NCI-H1048 (cell line): ENCODE data around the gene NBEA.

Source experiments
- DNase-seq: peaks from one replicate; lab custom pipeline; 2025; lab: John Stamatoyannopoulos, UW

The NBEA gene

DNA sequence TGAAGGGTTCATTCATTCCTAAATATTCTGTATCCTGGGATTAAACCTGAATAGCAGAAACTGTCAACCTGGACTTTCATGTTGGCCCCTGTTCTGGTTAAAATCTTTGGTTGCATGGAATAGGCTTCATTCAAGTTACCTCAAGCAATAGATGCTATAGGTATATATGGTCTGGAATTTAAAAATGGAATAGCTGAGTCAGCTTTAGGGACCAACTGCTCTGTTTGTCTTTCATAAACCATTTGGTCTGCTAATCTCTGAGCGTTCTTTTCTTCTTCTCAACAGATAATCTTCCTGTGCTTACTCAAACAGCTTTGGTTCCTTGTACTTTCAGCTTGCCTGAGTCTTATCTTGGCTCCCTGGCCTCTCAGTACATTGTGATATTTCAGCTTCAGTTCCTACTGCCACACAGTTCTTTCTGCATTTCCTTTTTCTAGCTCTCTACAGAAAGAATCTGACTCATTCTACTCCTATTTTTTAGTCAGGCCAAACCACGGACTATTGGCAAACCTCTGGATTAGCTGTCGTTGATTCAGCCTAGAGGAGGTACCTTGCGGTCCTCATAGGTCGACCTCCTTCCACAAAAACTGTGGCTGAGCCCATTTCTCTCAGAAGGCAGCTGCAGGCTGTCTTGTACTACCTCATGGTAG is 570.3 kb downstream of the NBEA start:
- no peak for DNase-seq

GRCh38 chr13:35514061-35514477 is 572.0 kb downstream of the NBEA start:
- peak; percentile 6 for DNase-seq

- no peak for DNase-seq
These were observed 572.9 kb downstream of the NBEA start for GRCh38 chr13:35514801-35515502.

DNA sequence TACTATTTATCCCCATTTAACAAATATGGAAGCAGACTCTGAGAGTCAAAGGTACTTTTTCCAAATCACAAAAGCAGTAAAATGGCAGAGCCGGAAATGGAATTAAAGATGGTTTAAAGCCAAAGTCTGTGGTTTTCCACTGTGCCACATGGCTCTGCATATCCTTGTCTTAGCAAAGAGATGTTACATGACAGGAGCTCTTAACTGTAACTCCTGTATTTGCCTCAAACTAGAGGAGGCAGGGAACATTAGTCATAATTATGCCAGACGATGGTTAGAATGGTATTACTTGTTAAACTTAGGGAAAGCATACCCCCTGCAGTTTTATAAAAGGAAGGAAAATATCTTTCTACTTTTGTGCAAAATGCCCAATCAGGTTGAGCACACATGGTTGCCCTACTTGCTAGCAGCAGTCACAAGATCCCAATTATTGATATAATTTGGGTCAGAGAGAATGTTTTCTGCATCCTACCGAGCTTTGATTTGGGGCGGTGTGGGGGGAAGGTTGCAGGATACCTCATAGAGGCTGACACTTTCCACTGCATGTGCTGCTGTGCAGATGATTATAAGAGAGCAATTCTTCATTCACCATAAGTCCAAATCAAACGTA is 576.4 kb downstream of the NBEA start:
- DNase-seq, result no peak

DNA sequence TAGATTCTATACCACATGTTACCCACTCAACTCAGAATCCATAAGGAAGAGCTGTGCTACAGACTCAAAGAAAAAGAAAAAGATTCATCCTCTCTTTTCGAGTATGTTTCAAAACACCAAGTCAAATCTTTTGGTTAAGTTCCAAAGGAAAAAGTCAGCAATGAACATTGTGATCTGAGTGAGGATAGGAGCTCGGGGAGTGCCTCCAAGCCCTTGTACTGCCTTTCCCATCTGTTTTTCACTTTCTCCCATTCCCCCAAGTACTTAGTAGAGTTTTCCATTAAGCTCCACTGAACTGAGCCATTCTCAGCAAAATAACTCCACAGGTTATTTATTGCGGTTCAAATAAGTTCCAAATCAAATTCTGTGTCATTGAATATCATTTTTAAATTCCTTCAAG is 582.1 kb downstream of the NBEA start:
- DNase-seq, result no peak

DNA sequence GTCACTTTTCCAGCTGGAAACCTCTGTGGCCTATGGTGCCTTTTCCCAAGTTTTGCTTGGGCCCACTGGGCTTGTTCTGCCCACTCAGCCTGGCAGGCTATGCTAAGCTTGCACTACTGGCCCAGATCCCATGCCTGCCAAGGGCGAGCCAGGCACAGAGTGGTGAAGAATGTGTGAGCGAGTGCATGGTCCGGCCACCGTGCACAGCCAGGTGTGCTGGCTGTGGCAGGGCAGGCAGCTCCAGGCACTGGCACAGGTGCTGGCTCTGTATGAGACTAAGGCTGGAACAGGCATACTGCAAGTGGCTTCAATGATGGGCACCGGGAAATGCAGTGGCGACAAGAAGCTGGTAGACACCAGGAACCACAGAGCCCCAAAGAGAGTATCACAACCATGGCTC is 584.5 kb downstream of the NBEA start:
- DNase-seq, result no peak

DNA sequence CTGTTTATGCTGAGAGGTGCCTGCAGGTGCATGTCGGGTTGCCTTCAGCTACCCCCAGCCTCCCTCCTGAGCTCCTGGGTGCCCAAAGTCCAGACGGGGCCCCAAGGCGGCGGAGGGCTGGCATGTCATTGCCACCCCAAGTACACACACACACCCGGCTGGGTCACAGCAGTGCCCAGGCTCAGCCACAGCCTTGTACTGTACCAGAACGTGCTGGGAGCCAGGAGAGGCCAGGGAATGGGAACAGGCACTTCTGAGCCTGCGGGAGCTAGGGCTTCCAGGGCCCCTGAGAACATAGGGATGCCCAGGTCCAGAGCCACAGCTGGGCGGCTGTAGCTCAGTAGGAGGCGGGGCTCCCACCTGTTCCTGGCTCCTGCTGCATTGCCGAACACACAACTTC is 585.4 kb downstream of the NBEA start:
- DNase-seq, result no peak

DNA sequence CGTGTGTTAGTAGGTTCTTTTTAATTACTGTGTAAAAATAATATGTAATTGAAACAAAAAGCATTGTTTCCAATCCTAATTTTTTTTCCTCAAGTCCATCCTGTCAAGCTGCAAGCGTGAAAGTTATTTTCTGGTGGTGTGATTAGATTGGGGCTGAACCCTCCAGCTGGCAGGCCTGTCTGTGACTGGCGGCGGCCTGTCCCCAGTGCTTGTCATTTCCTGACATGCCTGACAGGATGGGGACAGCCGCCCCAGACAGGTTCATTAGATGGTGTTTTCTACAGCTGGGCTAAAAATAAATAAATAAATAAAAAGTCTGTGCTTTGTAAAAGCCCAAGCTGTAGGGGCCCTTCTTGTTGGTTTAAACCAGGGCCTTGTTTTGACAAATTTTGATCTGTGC is 588.1 kb downstream of the NBEA start:
- no peak for DNase-seq

- no peak for DNase-seq
These were observed 588.5 kb downstream of the NBEA start for GRCh38 chr13:35530581-35530980.

- DNase-seq, result no peak
These were observed 589.5 kb downstream of the NBEA start for GRCh38 chr13:35531526-35531925.

GRCh38 chr13:35534343-35534742 is 592.3 kb downstream of the NBEA start:
- no peak for DNase-seq

DNA sequence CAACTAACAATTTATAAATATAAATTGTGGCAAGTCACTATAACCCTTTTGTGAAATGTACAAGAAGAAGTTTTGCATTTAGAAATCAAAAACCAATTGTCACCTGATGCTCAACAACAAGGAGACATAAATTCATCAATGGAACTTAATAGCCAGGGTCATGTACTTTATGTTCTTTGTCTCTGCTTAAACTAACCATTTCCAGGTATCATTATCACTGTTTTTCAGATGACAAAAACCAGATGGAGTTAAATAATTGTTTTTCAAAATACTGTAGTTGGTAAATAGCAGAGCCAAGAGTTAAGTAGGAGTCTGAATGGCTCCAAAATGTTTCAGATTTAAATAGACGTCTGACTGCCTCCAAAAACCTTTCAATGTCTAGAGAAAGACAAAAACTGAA is 606.7 kb downstream of the NBEA start:
- DNase-seq, result no peak

- no peak for DNase-seq
These were observed 607.4 kb downstream of the NBEA start for GRCh38 chr13:35549481-35549880.

DNA sequence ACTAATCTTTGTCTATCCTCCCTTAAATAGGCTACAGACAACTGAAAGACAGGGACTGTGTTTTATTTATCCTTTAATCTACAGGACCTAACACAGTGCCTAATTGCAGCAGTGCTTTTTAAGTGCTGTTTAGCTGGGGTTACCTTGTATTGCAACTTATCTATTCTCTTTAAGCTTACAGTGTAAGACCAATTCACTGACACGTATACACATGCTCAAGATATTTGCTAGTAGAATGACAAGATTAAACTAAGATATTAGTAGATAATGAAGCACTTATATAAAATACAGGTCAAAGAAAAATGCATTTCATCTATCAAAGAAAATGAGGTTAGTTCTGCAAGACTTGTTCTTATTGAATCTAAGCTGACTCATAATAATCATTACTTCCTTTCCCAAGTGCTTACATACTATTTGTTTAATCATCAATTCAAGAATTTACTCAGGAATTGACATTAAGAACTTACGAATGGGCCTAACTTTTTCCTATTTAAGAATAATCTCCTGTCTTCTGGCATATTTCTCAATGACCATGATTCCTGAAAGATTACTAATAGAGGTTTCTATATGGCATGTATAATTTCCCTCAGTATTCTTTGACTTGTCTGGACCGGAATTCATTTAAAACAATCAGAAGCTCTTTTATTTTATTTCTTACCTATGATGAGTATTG is 610.2 kb downstream of the NBEA start:
- DNase-seq, result no peak

DNA sequence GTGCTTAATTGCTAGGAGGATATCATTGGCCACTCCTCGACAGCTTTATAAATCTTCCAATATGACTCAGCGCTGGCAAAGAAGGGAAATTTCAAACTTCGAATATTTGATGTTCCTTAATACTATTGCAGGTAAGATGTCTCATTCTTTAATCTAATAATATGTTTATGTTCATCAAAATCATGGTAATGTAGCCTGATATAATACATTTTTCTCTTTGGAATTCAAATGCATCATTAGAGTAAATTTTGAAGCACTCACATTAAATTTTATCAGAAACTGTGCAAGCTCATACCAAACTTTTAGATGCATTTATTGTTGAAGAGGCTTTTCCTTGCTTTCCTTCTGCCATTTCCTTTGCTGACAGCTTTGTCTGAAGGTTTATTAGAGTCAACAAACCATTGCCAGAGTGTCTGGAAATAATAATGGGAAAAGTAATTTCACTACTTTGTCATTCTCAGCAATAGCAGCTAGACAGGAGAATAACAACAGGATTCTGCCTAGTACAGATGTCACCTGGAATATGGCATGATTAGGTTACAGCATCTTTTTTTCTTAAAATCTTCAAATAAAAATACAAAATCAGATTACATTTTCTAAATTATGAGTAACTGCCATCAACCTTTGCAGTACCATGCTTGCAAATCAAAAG is 613.0 kb downstream of the NBEA start:
- no peak for DNase-seq

DNA sequence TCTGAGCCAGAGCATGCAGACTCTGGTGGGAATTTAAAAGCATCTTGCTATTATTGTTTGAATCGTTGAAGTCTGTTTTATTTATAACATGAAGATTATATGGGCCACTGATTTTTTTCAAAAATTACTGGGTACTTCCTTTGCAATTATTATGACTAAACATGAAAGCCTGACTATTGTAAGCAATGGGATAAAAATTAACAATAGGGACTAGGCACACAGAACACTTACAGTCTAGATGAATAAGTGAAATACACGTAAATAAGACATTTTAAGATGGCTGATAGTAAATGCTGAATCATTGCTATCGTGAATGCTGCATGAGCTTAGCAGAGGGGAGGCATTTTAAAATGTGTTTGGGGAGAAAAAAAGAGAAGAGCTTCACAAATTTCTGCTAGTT is 615.4 kb downstream of the NBEA start:
- DNase-seq, result no peak

GRCh38 chr13:35561540-35561939 is 619.5 kb downstream of the NBEA start:
- DNase-seq, result no peak

DNA sequence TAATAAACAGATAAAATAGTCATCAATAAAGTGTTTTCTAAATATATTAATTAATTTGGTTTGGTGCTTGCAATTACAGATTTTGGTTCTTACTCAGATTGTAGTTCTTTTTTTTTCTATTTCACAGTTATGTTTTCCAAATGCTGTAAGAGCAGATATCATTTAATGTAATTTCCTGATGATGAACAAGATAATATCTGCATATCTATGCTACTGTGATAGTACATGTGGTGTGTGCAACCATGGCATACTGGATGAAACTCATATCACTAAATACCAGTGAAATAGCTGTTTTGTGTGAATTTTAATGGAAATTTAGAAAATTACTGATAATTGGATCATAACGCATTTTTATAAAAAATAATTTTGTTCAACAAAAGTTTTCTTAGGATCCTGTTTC is 623.2 kb downstream of the NBEA start:
- no peak for DNase-seq

GRCh38 chr13:35566340-35566739 is 624.3 kb downstream of the NBEA start:
- DNase-seq, result no peak

DNA sequence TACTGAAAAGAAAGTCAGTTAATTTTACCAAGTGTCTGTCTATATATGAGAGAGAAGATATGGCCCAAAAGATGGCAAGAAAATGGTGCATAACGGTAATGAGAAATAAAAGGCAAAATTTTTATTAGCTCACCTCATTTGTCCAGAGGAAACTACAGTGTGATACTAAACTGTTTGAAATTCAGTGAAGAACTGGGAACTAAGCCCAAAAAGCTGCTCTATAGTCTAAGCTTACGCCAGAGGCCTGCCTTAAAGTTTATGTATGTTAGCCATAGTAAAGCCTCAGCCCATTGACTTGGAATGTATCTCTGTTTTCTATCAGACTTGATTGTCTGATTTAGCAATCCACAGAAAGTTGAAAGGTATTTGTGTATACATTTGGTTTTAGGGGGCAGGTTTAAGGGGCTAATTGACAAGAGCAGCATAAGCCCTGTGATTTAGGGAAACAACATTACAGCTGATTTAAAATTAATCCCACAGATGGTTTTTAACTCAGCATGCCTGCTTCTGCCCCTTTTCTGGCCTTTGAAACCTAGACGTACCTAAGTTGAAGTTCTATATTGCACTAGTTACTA is 625.4 kb downstream of the NBEA start:
- no peak for DNase-seq

DNA sequence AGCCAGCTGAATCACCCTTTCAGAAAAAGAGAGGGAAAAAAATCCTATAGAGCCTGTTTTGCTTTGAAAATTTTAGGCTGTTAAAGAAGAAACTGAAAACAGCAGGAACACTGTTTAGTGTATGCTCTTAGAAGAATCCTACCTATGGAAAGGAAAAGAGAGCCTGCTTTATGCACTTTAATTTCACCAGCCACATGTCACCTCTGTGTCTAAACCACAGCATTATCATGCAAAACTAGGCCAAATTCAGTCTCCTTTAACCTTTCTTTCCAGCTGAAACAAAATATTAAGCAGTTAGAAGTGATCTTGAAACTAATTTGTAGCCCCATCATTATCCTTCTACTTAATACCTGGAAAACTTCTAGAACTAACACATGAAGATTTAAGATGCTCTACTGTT is 631.6 kb downstream of the NBEA start:
- no peak for DNase-seq

GRCh38 chr13:35592457-35592856 is 650.4 kb downstream of the NBEA start:
- no peak for DNase-seq
